Uterus (tissue), 4 donors: ENCODE data around the gene ACOXL. TPM values are rescaled to one million over a fixed set of nuclear protein-coding genes. Genes with fewer than 3 reads are reported as not detected.

Experiments
- DNase-seq, 2 donors: peaks; one replicate each; pipeline ENCODE4 v3.0.0-alpha.2; 2019 to 2020
- H3K27ac ChIP-seq, 2 donors: fragments of 200-600 bp; sonication (generic); 1 replicate in 1 of 2; 2 replicates in 1 of 2; pipeline ENCODE4 v1.5.1; 2016 to 2018
- H3K27me3 ChIP-seq, 2 donors: fragments of 200-600 bp; sonication (generic); one replicate each; pipeline ENCODE4 v1.5.1; 2018 to 2019; ENCODE audit warnings: control low read depth in 1 of 2
- H3K36me3 ChIP-seq, 2 donors: fragments of 200-600 bp; sonication (generic); one replicate each; pipeline ENCODE4 v1.5.1; 2019; ENCODE audit warnings: control low read depth in 1 of 2
- H3K4me1 ChIP-seq, 2 donors: fragments of 200-600 bp; sonication (generic); one replicate each; pipeline ENCODE4 v1.5.1; 2018 to 2019; ENCODE audit warnings: control low read depth in 1 of 2
- H3K4me3 ChIP-seq, 2 donors: fragments of 200-600 bp; sonication (generic); 1 replicate in 1 of 2; 2 replicates in 1 of 2; pipeline ENCODE4 v1.5.1; 2018 to 2019; ENCODE audit warnings: mild to moderate bottlenecking in 1 of 2
- H3K9me3 ChIP-seq, 2 donors: fragments of 200-600 bp; sonication (generic); one replicate each; pipeline ENCODE4 v1.5.1; 2019; ENCODE audit warnings: control low read depth in 1 of 2
- CTCF ChIP-seq, 4 experiments: fragments of 200-600 bp in 2 of 4; fragments of 450-650 bp in 2 of 4; sonication (generic) in 2 of 4; IDR thresholded peaks; one replicate each; pipeline ENCODE4 v1.5.1; 2016 to 2019; ENCODE audit warnings: antibody characterized with exemption in 4 of 4, mild to moderate bottlenecking in 2 of 4, moderate library complexity in 1 of 4
- POLR2A ChIP-seq, 2 donors: fragments of 450-650 bp; IDR thresholded peaks; one replicate each; pipeline ENCODE4 v1.6.1; 2016; ENCODE audit warnings: antibody characterized with exemption in 2 of 2, mild to moderate bottlenecking in 1 of 2, moderate library complexity in 1 of 2
- intact Hi-C: fragments of 100-400 bp; cut with DNase I; formaldehyde crosslinking; loops from one replicate; pipeline ENCODE4 v1.15.1; 2023; ENCODE audit warnings: low total_unique reads
- total RNA-seq, 4 donors: library from RNA; depleted of rRNA in 3 of 4; stranded (reverse); fragments of >200 nt in 3 of 4; gene quantifications; one replicate each; pipeline versions ENCODE4 v1.1.0 to v1.2.4, GENCODE V29; 2014 to 2023
- donor health status: DM: yes; HTN: yes; CAD: no.

ACOXL gene
- total RNA-seq, 4 donors from 2014 or later: 0.18 to 0.41 TPM; not detected in 2

- TF ChIP-seq CTCF (IDR thresholded peaks at IDR 0.05) (no peak), POLR2A (IDR thresholded peaks at IDR 0.05) (no peak)
- no peak for DNase-seq
- no peaks in the 10 kb centered on the region for H3K4me1 ChIP-seq
- intact Hi-C loops: no loop called here
- H3K27me3 ChIP-seq: no peaks in the 10 kb centered on the region
- H3K4me3 ChIP-seq: no peak overlapping the region
- H3K27ac ChIP-seq: no peak overlapping the region
- no peaks in the 10 kb centered on the region for H3K36me3 ChIP-seq
- no peaks in the 10 kb centered on the region for H3K9me3 ChIP-seq
Measured at GRCh38 chr2:111156529-111156928, 424.2 kb downstream of the ACOXL start.

DNA sequence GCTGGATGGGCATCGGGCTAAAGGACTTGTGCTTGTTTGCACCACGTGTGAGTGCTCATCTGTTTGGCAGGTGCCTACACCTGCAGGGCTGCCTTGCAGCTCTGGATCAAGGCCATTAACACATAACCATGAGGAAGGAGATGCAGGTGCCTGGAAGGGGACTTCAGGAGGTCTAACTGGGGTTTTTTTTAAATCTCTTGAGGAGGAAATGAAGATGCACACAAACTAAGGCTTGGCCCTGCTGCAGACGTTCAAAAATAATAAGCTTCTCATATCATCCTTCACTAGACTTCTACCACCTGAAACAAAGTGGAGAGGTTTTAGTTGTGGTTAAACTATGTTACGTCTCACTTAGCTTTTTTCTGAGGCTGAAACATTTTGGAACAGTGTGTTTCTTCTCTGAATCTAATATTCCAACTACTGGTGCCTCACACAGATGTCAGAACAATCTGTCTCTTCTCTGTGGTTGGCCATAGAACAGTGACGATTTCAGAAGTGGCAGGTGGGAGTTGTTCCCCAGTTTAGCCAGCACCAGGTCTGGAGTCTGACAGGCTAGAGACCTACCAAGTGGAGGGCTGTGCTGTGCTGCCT is 424.8 kb downstream of the ACOXL start:
- Histone ChIP-seq H3K27ac (no peak overlapping the region), H3K27me3 (no peaks in the 10 kb centered on the region), H3K4me3 (no peak overlapping the region), H3K4me1 (no peaks in the 10 kb centered on the region), H3K36me3 (no peaks in the 10 kb centered on the region), H3K9me3 (no peaks in the 10 kb centered on the region)
- intact Hi-C loops: no loop called here
- no peak for DNase-seq
- TF ChIP-seq POLR2A (IDR thresholded peaks at IDR 0.05): no peak
- TF ChIP-seq CTCF (IDR thresholded peaks at IDR 0.05): no peak

DNA sequence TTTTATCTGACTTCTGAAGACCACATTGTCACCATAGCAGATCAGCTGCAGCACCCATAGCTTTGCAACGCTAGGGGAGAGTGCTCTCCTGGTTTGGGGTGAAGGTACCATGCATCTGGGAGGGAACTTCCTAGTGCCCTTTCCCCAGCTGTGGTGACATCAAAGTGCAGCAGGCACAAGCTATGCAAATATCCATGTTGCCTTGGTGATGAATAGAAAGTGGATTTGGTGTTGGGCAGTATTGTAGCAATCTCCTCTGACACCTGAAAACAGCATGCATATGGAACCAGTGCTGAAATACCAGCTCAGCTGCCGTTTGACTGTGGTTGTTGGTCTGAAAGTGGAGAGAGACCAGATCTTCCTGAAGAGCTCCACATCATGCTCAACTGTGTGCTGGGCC is 425.4 kb downstream of the ACOXL start:
- H3K9me3 ChIP-seq: no peaks in the 10 kb centered on the region
- TF ChIP-seq POLR2A (IDR thresholded peaks at IDR 0.05) (no peak), CTCF (IDR thresholded peaks at IDR 0.05) (no peak)
- intact Hi-C loops: no loop called here
- no peaks in the 10 kb centered on the region for H3K36me3 ChIP-seq
- H3K4me1 ChIP-seq: no peaks in the 10 kb centered on the region
- no peak overlapping the region for H3K4me3 ChIP-seq
- H3K27ac ChIP-seq: no peak overlapping the region
- no peak for DNase-seq
- H3K27me3 ChIP-seq: no peaks in the 10 kb centered on the region

DNA sequence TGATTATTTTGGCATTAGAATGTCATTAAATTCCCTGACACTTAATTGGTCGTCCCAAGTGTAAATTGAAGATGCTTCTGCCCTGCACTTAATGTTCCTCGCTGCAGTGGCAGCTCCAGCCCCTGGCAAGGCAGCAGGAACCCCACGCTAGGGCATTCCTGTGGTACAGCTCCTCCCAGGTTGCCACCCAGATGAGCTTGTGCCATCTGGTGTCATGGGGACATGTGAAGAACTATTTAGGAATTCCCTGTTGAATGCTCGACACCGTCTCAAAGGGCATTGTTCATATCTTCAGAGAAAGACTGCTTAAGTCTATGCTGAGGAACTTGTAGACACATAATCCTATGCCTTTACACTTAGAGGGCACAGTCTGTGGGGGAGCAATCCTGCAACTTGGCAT is 427.3 kb downstream of the ACOXL start:
- no peak overlapping the region for H3K27ac ChIP-seq
- DNase-seq: no peak
- TF ChIP-seq POLR2A (IDR thresholded peaks at IDR 0.05) (no peak), CTCF (IDR thresholded peaks at IDR 0.05) (no peak)
- no peaks in the 10 kb centered on the region for H3K4me1 ChIP-seq
- no peak overlapping the region for H3K4me3 ChIP-seq
- no peaks in the 10 kb centered on the region for H3K27me3 ChIP-seq
- H3K9me3 ChIP-seq: no peaks in the 10 kb centered on the region
- no peaks in the 10 kb centered on the region for H3K36me3 ChIP-seq
- intact Hi-C loops: no loop called here

GRCh38 chr2:111160758-111161157 is 428.4 kb downstream of the ACOXL start:
- no peak for DNase-seq
- no peaks in the 10 kb centered on the region for H3K27me3 ChIP-seq
- H3K4me3 ChIP-seq: no peak overlapping the region
- no peak overlapping the region for H3K27ac ChIP-seq
- H3K36me3 ChIP-seq: no peaks in the 10 kb centered on the region
- H3K9me3 ChIP-seq: no peaks in the 10 kb centered on the region
- no peaks in the 10 kb centered on the region for H3K4me1 ChIP-seq
- intact Hi-C loops: no loop called here
- TF ChIP-seq CTCF (IDR thresholded peaks at IDR 0.05) (no peak), POLR2A (IDR thresholded peaks at IDR 0.05) (no peak)
